Activated naive CD8-positive, alpha-beta T cell treated with anti-CD3 and anti-CD28 coated beads for 36 hours (primary cell): Measurements from ENCODE around the gene NKG7. TPM values are rescaled to one million over a fixed set of nuclear protein-coding genes. Genes with fewer than 3 reads are reported as not detected.

Source experiments
- DNase-seq: peaks from one replicate; pipeline ENCODE4 v3.0.0; 2021
- H3K27ac Mint-ChIP-seq: one replicate; pipeline ENCODE4 v1.8.0; 2022; ENCODE audit warnings: mild to moderate bottlenecking, moderate library complexity, mixed read lengths
- H3K27me3 Mint-ChIP-seq: one replicate; pipeline ENCODE4 v1.8.0; 2022; ENCODE audit warnings: mild to moderate bottlenecking, mixed read lengths
- H3K36me3 Mint-ChIP-seq: one replicate; pipeline ENCODE4 v1.8.0; 2021; ENCODE audit warnings: mild to moderate bottlenecking, mixed read lengths
- H3K4me1 Mint-ChIP-seq: one replicate; pipeline ENCODE4 v1.8.0; 2021; ENCODE audit warnings: mixed read lengths
- H3K4me3 Mint-ChIP-seq: one replicate; pipeline ENCODE4 v1.8.0; 2022; ENCODE audit warnings: mild to moderate bottlenecking, moderate library complexity, mixed read lengths
- H3K9me3 Mint-ChIP-seq: one replicate; pipeline ENCODE4 v1.8.0; 2022; ENCODE audit warnings: mixed read lengths
- total RNA-seq, 2 experiments: library from RNA; stranded (reverse); gene quantifications; one replicate each; pipeline ENCODE4 v1.2.3, GENCODE V29; 2021

The NKG7 gene
- total RNA-seq, 2 experiments from 2014 or later = 85.3 to 91.9 TPM

- DNase-seq = no peak
- Mint-ChIP-seq H3K9me3 (no peaks in the 10 kb centered on the region), H3K36me3 (no peaks in the 10 kb centered on the region), H3K27ac (no peak overlapping the region), H3K27me3 (peaks cover 65% of the 10 kb centered on the region), H3K4me3 (no peak overlapping the region), H3K4me1 (peaks cover 7% of the 10 kb centered on the region)
Measured at GRCh38 chr19:51323481-51324166, 48.8 kb downstream of the NKG7 start.

DNA sequence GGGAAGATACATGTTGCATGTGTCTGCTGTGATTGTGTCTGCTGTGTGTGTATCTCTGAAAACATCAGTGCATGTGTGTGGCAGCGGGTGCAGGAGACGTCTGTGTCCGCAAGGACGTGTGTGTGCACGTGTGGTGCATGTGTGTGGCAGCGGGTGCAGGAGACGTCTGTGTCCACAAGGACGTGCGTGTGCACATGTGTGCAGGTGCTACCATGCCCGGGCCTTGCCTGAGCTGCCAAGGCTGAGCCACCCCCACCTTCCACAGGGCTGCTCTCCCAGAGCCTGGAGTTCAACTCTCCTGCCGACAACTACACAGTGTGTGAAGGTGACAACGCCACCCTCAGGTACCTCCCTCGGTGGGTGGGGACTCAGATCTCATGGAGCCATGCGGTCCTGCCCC is 50.7 kb downstream of the NKG7 start:
- Mint-ChIP-seq H3K27ac (no peak overlapping the region), H3K4me3 (no peak overlapping the region), H3K4me1 (peaks cover 4% of the 10 kb centered on the region), H3K36me3 (no peaks in the 10 kb centered on the region), H3K27me3 (peaks cover 55% of the 10 kb centered on the region), H3K9me3 (no peaks in the 10 kb centered on the region)
- DNase-seq = no peak

Other genes starting within 250 kb of the NKG7 start
- gene SIGLEC9, start 247.7 kb downstream of the NKG7 start, total RNA-seq = 1 to 10 TPM; 1.3 to 1.6 TPM
- gene SIGLEC7, start 230.4 kb downstream of the NKG7 start, total RNA-seq = not detected
- under 1 TPM; 0.24 to 0.62 TPM for gene CD33, start 147.6 kb downstream of the NKG7 start, total RNA-seq
- gene SIGLECL1, start 121.6 kb downstream of the NKG7 start, total RNA-seq = not detected
- gene IGLON5, start 61.0 kb downstream of the NKG7 start, total RNA-seq = under 1 TPM; 0.12 to 0.18 TPM
- 1 to 10 TPM; 1.3 to 1.6 TPM for gene VSIG10L, start 30.5 kb downstream of the NKG7 start, total RNA-seq
- gene ETFB, start 6.3 kb downstream of the NKG7 start, total RNA-seq = 100 to 1,000 TPM; 115 to 130 TPM
- gene CLDND2, start 3.7 kb downstream of the NKG7 start, total RNA-seq = 1 to 10 TPM; 2.0 to 3.8 TPM
- gene LIM2, start 15.3 kb upstream of the NKG7 start, total RNA-seq = not detected
- under 1 TPM in 1 of 2 experiments, not detected in 1; 0.39 TPM for gene C19orf84, start 17.9 kb upstream of the NKG7 start, total RNA-seq
- not detected for gene SIGLEC10, start 45.0 kb upstream of the NKG7 start, total RNA-seq
- gene SIGLEC8, start 85.8 kb upstream of the NKG7 start, total RNA-seq = not detected
- not detected for gene CEACAM18, start 105.9 kb upstream of the NKG7 start, total RNA-seq
- under 1 TPM; 0.33 to 0.76 TPM for gene SIGLEC12, start 129.1 kb upstream of the NKG7 start, total RNA-seq
- gene SIGLEC6, start 159.0 kb upstream of the NKG7 start, total RNA-seq = not detected
- gene ZNF175, start 198.6 kb upstream of the NKG7 start, total RNA-seq = 10 to 100 TPM in 1 of 2 experiments, 1 to 10 TPM in 1; 8.9 to 10.1 TPM